ENCODE measurements around the gene PMEL.

DNA sequence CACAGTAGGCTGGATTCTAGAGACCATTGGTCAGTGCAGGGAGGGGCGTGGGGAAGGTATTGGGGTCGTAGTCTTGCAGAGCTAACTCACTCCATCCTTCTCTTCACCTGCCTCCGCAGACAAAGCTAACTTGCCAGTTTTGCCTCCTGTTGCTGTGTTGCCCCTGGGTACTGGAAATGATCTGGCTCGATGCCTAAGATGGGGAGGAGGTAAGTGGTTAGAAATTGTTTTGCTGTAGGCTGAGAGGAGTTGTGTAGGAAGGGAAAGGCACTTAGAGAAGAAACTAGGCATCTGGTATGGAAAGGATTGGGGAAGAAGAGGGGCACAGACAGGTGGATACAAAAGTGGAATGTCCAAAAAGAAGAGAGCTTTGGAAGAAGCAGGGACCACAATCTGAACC, 23.8 kb downstream of the PMEL start:
- TF ChIP-seq RXRA (IDR thresholded peaks at IDR 0.05; ENCODE audit: insufficient read depth, low read depth, low read length) (no peak), CTCF (IDR thresholded peaks at IDR 0.05; ENCODE audit: control extremely low read depth in 1 of 3, insufficient read depth in 1 of 3, low read depth in 1 of 3, low read length in 3 of 3) (no peak), GABPA (IDR thresholded peaks at IDR 0.05; ENCODE audit: borderline replicate concordance, insufficient read depth, low read length) (no peak), POLR2A (IDR thresholded peaks at IDR 0.05; ENCODE audit: control extremely low read depth in 1 of 2, low read depth in 2 of 2, low read length in 2 of 2) (no peak), MAFK (IDR thresholded peaks at IDR 0.05; ENCODE audit: low read depth, low read length) (no peak), NANOG (IDR thresholded peaks at IDR 0.05; ENCODE audit: insufficient read depth, low read depth, low read length, poor library complexity, severe bottlenecking) (no peak)

Measured in H1 (cell line).